ENCODE measurements around the gene ACAD10.

GRCh38 chr12:111747333-111747732 lies 61.5 kb downstream of the ACAD10 start:
- TF ChIP-seq CTCF (IDR thresholded peaks at IDR 0.05): no peak
- no peak for TF ChIP-seq POLR2A (IDR thresholded peaks at IDR 0.05)

Measured in testis (tissue), 2 donors.